Measurements from ENCODE around the gene CRIP2.

CRIP2 gene

GRCh38 chr14:105489542-105490266 lies 15.1 kb downstream of the CRIP2 start:
- DNase-seq, result peak; percentile 77

GRCh38 chr14:105490267-105490571 lies 15.6 kb downstream of the CRIP2 start:
- DNase-seq, result no peak

- DNase-seq, result peak; percentile 99
These were observed 16.1 kb downstream of the CRIP2 start, which contains the start of gene TEDC1 for GRCh38 chr14:105490572-105491365. TEDC1 (plus strand) TSS chr14:105491246; CDS start chr14:105491376, 130 bp downstream.

- DNase-seq, result peak; percentile 76
These were observed 16.8 kb downstream of the CRIP2 start for GRCh38 chr14:105491366-105491973.

GRCh38 chr14:105492031-105492970 lies 17.7 kb downstream of the CRIP2 start:
- no peak for DNase-seq

GRCh38 chr14:105492971-105493871 lies 18.6 kb downstream of the CRIP2 start:
- no peak for DNase-seq

- no peak for DNase-seq
These were observed 19.4 kb downstream of the CRIP2 start for GRCh38 chr14:105493921-105494605.

GRCh38 chr14:105494606-105494929 lies 19.9 kb downstream of the CRIP2 start:
- no peak for DNase-seq

- no peak for DNase-seq
These were observed 20.7 kb downstream of the CRIP2 start for GRCh38 chr14:105495101-105495989.

GRCh38 chr14:105495990-105496830 lies 21.6 kb downstream of the CRIP2 start:
- DNase-seq, result no peak

GRCh38 chr14:105496831-105497591 lies 22.4 kb downstream of the CRIP2 start:
- DNase-seq, result no peak

- DNase-seq, result no peak
These were observed 23.2 kb downstream of the CRIP2 start for GRCh38 chr14:105497671-105498429.

- no peak for DNase-seq
These were observed 24.0 kb downstream of the CRIP2 start for GRCh38 chr14:105498430-105499255.

GRCh38 chr14:105499256-105500035 lies 24.8 kb downstream of the CRIP2 start:
- no peak for DNase-seq

- DNase-seq, result no peak
These were observed 25.6 kb downstream of the CRIP2 start for GRCh38 chr14:105500036-105500725.

Data from activated CD4-positive, alpha-beta T cell treated with anti-CD3 and anti-CD28 coated beads for 1 hour (primary cell).